Smooth muscle cell (in vitro differentiated cells): ENCODE data around the gene SCRT2. TPM values are rescaled to one million over a fixed set of nuclear protein-coding genes. Genes with fewer than 3 reads are reported as not detected.

Experiments used
- DNase-seq: peaks from one replicate; lab custom pipeline; 2025; ENCODE audit not compliant: unreplicated experiment; lab: John Stamatoyannopoulos, UW
- H2AFZ ChIP-seq: fragments of 200-600 bp; sonication (generic); 2 replicates; pipeline ENCODE4 v1.6.0; 2016; ENCODE audit warnings: antibody characterized with exemption, low read depth, mild to moderate bottlenecking
- H3F3A ChIP-seq: fragments of 200-600 bp; sonication (generic); 2 replicates; pipeline ENCODE4 v1.6.0; 2017; ENCODE audit warnings: antibody characterized with exemption, low read depth
- H3K27ac ChIP-seq: fragments of 200-600 bp; sonication (generic); 2 replicates; pipeline ENCODE4 v1.5.1; 2016; ENCODE audit warnings: low read depth, mild to moderate bottlenecking
- H3K27me3 ChIP-seq: fragments of 200-600 bp; sonication (generic); 2 replicates; pipeline ENCODE4 v1.6.1; 2016; ENCODE audit warnings: low read depth, mild to moderate bottlenecking
- H3K36me3 ChIP-seq: fragments of 200-600 bp; sonication (generic); 2 replicates; pipeline ENCODE4 v1.5.1; 2016; ENCODE audit warnings: low read depth
- H3K4me1 ChIP-seq: fragments of 200-600 bp; sonication (generic); 2 replicates; pipeline ENCODE4 v1.5.1; 2016; ENCODE audit warnings: low read depth
- H3K4me2 ChIP-seq: fragments of 200-600 bp; sonication (generic); 2 replicates; pipeline ENCODE4 v1.6.0; 2016; ENCODE audit warnings: mild to moderate bottlenecking
- H3K4me3 ChIP-seq: fragments of 200-600 bp; sonication (generic); 2 replicates; pipeline ENCODE4 v1.5.1; 2016; ENCODE audit warnings: mild to moderate bottlenecking
- H3K79me2 ChIP-seq: fragments of 200-600 bp; sonication (generic); 2 replicates; pipeline ENCODE4 v1.6.0; 2016; ENCODE audit warnings: low read depth, mild to moderate bottlenecking
- H3K9ac ChIP-seq: fragments of 200-600 bp; sonication (generic); 2 replicates; pipeline ENCODE4 v1.6.0; 2016; ENCODE audit warnings: low read depth
- H3K9me3 ChIP-seq: fragments of 200-600 bp; sonication (generic); replicated peaks from 2 replicates; pipeline ENCODE4 v1.5.1; 2016; ENCODE audit warnings: low read depth
- H4K20me1 ChIP-seq: fragments of 200-600 bp; sonication (generic); 2 replicates; pipeline ENCODE4 v1.6.0; 2016; ENCODE audit warnings: low read depth
- CTCF ChIP-seq: fragments of 200-600 bp; sonication (generic); IDR thresholded peaks from 2 replicates; pipeline ENCODE4 v1.5.1; 2017; ENCODE audit warnings: borderline replicate concordance, mild to moderate bottlenecking, antibody characterized with exemption; ENCODE audit not compliant: insufficient read depth, poor library complexity, severe bottlenecking
- WGBS: methylation state at CpG from one replicate; pipeline ENCODE4 v1.1.7; 2016; ENCODE audit warnings: low lambda C conversion rate; 5-methylcytosine and 5-hydroxymethylcytosine counted together
- polyA plus RNA-seq: library from polyadenylated mRNA; unstranded; fragments of >200 nt; fragmentation: Nextera tagmentation; extraction: Ambion mirVana; gene quantifications from 2 replicates; pipeline ENCODE4 v1.2.1, GENCODE V29; 2016
- total RNA-seq: library from RNA; depleted of rRNA; stranded (reverse); fragments of >200 nt; gene quantifications from 2 replicates; pipeline ENCODE4 v1.2.3, GENCODE V29; 2014

The SCRT2 gene
- total and polyA plus RNA-seq, 2 experiments from 2014 or later: not detected

DNA sequence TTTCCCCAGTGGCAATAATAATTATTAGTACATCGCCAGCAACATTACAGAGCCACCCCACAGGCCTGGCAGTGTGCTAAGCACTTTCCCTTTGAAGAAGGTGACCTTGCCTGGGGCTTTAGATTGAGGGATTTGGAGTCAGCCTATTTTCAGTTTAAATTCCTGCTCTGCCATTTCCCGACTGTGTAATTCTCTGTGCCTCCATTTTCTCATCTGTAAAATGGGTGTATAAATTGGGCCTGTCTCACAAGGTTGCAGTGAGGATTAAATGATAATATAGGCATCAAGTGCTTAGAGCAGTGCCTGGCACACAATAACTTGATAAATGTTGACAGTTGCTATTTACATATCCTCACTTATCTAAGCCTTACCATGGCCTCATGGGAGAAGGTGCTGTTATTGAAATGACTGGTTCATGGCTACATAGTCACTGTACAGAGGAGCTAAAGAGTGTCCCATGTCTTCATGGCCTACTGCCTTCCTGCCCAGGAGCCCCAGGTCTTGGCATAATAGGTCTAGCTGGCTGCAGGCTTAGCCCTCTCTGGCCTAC is 5.1 kb upstream of the SCRT2 start:
- no peak for TF ChIP-seq CTCF
- WGBS: 95% methylated on average over 2 of the region's 2 CpGs
- H3K27ac ChIP-seq: no peak overlapping the region
- H2AFZ ChIP-seq: no peak overlapping the region
- peaks cover 41% of the 10 kb centered on the region for H3K27me3 ChIP-seq
- peaks cover 4% of the 10 kb centered on the region for H4K20me1 ChIP-seq
- no peaks in the 10 kb centered on the region for H3K79me2 ChIP-seq
- no peak overlapping the region for H3K4me3 ChIP-seq
- peaks cover 10% of the 10 kb centered on the region for H3K4me1 ChIP-seq
- no peaks in the 10 kb centered on the region for H3F3A ChIP-seq
- H3K9ac ChIP-seq: no peak overlapping the region
- H3K4me2 ChIP-seq: no peak overlapping the region
- H3K9me3 ChIP-seq: no peaks in the 10 kb centered on the region
- no peak for DNase-seq
- no peaks in the 10 kb centered on the region for H3K36me3 ChIP-seq

DNA sequence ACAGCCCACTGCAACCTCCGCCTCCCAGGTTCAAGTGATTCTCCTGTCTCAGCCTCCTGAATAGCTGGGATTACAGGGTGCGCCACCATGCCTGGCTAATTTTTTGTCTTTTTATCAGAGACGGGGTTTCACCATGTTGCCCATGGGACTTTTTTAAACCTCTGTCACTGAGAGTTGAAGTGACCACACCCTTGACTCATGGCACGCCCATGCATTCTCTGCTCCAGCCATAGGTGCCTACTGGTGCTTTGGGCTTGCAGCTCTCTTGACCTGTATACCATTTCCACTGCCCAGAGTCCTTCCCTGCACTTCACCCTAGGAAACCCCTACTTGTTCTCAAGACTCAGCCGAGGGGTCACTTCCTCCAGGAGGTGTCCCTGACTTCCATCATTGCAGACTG is 2.4 kb upstream of the SCRT2 start:
- WGBS: 96% methylated on average over 5 of the region's 5 CpGs
- H3K27me3 ChIP-seq: peaks cover 66% of the 10 kb centered on the region

GRCh38 chr20:676967-677366 is 1.4 kb upstream of the SCRT2 start:
- no peak overlapping the region for H3K9ac ChIP-seq
- H3K9me3 ChIP-seq: no peaks in the 10 kb centered on the region
- no peak overlapping the region for H2AFZ ChIP-seq
- DNase-seq: no peak
- peaks cover 69% of the 10 kb centered on the region for H3K27me3 ChIP-seq
- no peak overlapping the region for H3K4me2 ChIP-seq
- peaks cover 10% of the 10 kb centered on the region for H3K4me1 ChIP-seq
- H3K27ac ChIP-seq: no peak overlapping the region
- H3K79me2 ChIP-seq: no peaks in the 10 kb centered on the region
- peaks cover 5% of the 10 kb centered on the region for H4K20me1 ChIP-seq
- WGBS: 81% methylated on average over 3 of the region's 3 CpGs
- TF ChIP-seq CTCF: no peak
- H3K4me3 ChIP-seq: no peak overlapping the region
- H3K36me3 ChIP-seq: no peaks in the 10 kb centered on the region
- no peaks in the 10 kb centered on the region for H3F3A ChIP-seq

More for the DNA sequence above, 2.4 kb upstream of the SCRT2 start:
- Histone ChIP-seq H3K36me3 (no peaks in the 10 kb centered on the region), H3K4me2 (no peak overlapping the region), H3K4me1 (peaks cover 10% of the 10 kb centered on the region), H3K27ac (no peak overlapping the region), H3K9ac (no peak overlapping the region), H4K20me1 (peaks cover 5% of the 10 kb centered on the region), H3K79me2 (no peaks in the 10 kb centered on the region), H2AFZ (no peak overlapping the region), H3K4me3 (no peak overlapping the region), H3F3A (no peaks in the 10 kb centered on the region), H3K9me3 (no peaks in the 10 kb centered on the region)
- DNase-seq: no peak
- no peak for TF ChIP-seq CTCF

DNA sequence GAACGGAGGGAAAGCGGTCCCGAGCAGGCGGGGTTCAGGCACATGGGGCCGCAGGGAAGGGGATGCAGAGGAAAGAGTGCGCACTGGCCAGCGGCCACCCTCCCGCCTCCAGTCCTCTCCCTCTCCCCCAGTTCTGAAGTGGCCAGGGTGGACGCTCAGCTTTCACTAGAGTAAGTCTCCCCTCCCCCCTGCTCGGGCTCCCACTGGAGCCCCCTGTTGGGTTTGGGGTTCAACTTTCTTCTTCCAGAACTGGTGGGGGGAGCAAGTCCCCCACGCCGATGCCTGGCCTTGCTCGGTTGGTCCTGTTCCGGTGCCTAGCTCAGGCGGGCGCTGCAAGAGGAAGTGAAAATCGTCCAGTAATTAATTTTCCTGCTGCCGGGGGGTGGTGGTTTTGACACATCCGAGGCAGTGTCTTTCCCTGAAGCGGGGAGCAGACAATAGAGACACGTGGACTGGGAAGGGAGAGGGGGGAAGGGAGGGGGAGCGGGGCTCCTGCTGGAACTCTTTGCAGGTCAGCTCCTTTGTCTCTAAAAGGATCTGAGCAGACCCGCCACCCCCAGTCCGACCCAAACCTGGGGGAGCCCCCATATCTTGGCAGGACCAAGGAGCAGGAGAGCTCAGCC is 824 bp upstream of the SCRT2 start:
- Histone ChIP-seq H3K27ac (no peak overlapping the region), H2AFZ (no peak overlapping the region), H3K4me2 (peak overlapping the region; percentile 78), H3K36me3 (no peaks in the 10 kb centered on the region), H3K79me2 (no peaks in the 10 kb centered on the region), H3K27me3 (peaks cover 69% of the 10 kb centered on the region), H3K4me3 (no peak overlapping the region), H4K20me1 (peaks cover 5% of the 10 kb centered on the region), H3K4me1 (peaks cover 10% of the 10 kb centered on the region), H3F3A (no peaks in the 10 kb centered on the region), H3K9me3 (no peaks in the 10 kb centered on the region), H3K9ac (no peak overlapping the region)
- no peak for DNase-seq
- TF ChIP-seq CTCF: no peak
- WGBS: 12% methylated on average over 23 of the region's 24 CpGs
